KG1 (cell line): ENCODE data around the gene TRPM1.

Source experiments
- DNase-seq: peaks from one replicate; lab custom pipeline; 2025; lab: John Stamatoyannopoulos, UW

TRPM1 gene

GRCh38 chr15:31049111-31049510 is 52.4 kb downstream of the TRPM1 start:
- peak; percentile 29 for DNase-seq

GRCh38 chr15:31047437-31047836 is 54.1 kb downstream of the TRPM1 start:
- DNase-seq = no peak

GRCh38 chr15:31046759-31047359 is 54.7 kb downstream of the TRPM1 start:
- no peak for DNase-seq

- DNase-seq = no peak
Measured at GRCh38 chr15:31045606-31046005, 55.9 kb downstream of the TRPM1 start.

GRCh38 chr15:31042751-31043150 is 58.8 kb downstream of the TRPM1 start:
- DNase-seq = no peak

DNA sequence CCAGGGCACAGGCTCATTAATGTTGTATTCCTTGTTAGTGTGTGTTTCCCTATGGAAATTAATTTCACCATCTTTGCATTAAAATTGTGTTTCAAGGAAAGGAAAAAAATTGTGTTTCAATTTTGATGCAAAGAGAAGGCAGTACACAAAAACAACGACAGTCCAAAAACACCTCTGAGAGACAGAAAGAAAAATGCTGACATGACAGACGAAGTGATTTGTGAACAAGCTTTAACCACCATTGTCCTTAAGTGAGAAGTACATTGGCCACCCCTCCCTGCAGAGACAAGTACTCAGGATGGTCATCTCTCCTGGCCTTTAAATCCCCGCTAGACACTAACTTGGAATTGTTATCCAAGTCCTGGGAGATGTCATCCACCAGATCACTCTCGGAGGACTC is 59.9 kb downstream of the TRPM1 start:
- no peak for DNase-seq

DNA sequence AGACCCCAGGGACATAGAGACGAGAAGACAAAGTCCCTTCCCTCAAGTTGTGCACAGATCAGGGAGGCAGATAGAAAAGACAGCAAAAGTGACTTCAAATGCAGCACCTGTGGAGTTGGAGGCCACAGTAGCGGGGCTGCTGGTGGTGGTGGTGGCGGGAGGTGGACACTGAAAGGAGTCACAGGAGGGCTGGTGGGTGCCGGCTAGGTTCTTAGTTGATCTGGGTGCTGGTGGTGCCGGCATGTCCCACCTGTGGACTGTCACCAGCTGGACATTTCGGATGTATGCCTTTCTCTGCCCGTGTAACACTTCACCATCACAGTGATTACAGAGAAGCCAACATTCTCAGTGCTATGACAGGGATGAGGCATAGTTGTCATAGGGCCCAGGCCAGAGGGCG is 60.9 kb downstream of the TRPM1 start:
- DNase-seq = no peak

DNA sequence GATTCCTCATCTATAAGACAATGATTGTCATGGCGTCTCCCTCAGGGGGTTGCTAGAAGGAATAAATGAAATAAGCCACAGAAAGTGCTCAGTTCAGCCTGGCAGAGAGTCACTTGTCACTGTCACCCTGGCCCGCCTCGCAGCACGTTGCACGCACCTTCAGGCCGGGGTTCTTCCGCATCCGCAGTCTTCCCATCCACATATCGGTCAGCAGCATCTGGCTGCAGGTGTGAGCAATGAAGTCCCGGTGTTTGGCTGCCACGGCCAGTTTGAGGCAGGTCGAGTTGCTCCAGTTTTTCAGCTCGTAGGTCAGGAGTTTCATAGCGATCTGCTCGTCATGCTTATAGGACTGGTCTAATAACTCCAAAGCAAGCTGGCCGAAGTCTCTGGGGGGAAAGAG is 61.6 kb downstream of the TRPM1 start:
- no peak for DNase-seq

- no peak for DNase-seq
Measured at GRCh38 chr15:31037731-31038477, 63.6 kb downstream of the TRPM1 start.

GRCh38 chr15:31036783-31037182 is 64.7 kb downstream of the TRPM1 start:
- no peak for DNase-seq

- no peak for DNase-seq
Measured at GRCh38 chr15:31035610-31036009, 65.9 kb downstream of the TRPM1 start.

DNA sequence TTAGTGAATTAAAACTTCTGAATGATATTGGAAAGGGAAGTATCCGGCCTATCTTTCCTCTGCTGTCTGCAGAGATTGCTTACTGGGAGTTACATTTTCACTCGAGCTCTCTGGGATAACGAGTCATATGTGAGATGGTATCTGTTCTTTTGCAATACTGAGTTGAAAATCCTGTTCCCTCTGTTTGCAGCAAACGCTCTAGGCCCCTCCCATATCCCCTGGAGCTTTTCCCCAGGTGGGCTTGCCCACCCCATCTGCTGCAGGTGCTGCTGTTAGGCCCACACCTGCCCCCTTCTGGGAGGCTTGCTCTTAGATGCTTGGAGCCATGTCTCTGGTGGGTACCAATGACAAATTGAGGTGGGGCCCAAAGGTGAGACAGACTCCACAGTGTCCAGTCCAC is 67.4 kb downstream of the TRPM1 start:
- DNase-seq = no peak

GRCh38 chr15:31032961-31033371 is 68.6 kb downstream of the TRPM1 start:
- no peak for DNase-seq

DNA sequence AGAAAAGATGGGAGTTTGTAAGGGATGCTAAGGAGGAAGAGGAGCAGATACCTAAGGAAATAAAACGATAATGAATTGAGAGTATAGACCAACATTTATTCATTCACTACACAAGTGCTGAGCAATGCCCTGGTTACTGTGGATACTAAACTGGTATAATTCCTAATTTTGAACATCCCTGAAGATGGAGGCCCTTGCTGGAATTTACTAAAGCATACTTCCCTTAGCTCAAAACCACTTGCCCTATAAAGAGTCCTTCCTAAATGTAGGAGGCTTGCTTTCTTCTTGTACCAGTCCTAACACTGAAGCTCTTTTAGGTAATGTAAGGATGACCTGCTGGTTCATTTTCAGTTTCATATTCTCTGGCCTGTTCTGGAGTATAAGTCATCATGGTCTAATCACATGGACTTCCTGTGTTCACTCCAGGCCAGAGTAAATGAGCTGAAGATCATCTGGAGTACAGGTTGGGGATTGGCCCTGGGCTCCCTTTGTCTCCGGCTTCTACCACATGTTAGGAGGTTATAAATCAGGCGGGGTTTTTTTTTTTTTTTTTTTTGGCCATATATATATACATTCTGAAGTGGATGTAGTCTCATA is 70.0 kb downstream of the TRPM1 start:
- DNase-seq = no peak

DNA sequence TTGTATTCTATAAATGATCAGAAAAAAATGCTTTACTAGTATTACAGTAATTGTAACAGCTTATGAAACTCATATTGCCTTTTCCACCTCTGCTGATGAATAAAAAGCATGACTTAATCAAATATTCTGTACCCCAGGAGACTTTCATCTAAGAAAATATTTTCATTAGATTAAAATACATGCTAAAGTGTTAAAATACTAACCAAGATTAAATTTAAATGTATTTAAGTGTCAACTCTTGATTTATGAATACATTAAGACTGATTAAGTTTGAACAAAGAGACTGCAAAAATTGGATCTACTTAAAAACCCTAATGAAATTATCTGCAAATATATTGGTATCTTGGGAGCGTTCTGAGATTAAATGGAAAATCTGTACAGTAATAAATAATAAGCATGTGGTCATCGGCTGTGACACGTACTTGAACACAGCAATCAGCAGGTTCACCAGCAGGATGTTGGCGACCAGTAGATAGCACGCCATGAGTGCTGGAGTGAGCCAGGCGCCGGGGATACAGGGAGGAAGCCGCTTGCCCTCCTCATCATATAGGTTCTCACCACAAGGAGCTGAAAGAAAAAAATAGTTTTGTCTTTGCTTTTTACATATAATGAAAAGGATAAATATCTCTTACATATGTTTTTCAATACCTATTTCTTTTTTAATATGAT is 73.5 kb downstream of the TRPM1 start:
- DNase-seq = no peak

GRCh38 chr15:31025996-31026395 is 75.5 kb downstream of the TRPM1 start:
- DNase-seq = no peak

DNA sequence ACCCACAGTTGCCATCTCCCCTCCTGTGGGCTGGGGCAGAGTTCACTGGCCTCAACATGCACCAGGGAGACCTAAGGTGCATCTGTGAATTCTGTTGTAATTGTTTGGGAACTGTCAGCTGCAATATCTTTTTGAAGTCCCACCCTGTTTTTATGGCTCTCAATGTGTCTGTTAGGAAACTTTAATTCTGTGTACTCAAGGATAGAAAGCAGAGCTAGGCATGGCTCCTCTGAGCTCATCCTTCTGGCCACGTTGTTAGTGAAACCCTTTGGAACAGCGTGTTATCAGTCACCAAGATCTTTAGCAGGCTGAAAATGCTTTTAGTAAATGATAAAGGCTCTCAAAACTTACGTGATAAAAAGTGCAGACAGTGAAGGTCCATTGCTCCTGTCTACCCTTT is 76.5 kb downstream of the TRPM1 start:
- no peak for DNase-seq

GRCh38 chr15:31024330-31024729 is 77.2 kb downstream of the TRPM1 start:
- DNase-seq = no peak

- no peak for DNase-seq
Measured at GRCh38 chr15:31023841-31024240, 77.7 kb downstream of the TRPM1 start.

GRCh38 chr15:31021067-31021665 is 80.4 kb downstream of the TRPM1 start:
- DNase-seq = no peak

DNA sequence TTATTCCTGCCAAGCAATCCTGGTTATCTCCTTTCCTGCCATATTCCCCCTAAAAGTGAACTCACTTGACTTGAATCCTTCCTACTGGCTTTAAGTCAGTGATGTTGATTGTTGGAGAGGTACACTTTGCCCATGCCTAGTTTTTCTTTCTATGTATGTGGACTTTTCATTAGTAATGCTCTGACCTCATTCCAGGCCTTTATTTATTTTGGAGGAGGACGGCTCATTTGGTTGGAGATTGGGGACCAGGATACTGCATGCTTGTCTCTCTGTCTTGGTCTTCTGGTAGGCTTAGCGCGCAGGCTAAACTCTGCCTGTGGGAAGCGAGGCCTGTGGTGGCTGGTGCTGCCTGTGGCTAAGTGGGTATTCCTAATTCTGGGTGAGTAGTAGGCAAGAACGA is 81.0 kb downstream of the TRPM1 start:
- DNase-seq = no peak

- no peak for DNase-seq
Measured at GRCh38 chr15:31019986-31020385, 81.5 kb downstream of the TRPM1 start.

- no peak for DNase-seq
Measured at GRCh38 chr15:31017311-31017710, 84.2 kb downstream of the TRPM1 start.
